A549 treated with dexamethasone at 1 μM for 4 hours (cell line): ENCODE measurements around the gene TRPV6. TPM values are rescaled to one million over a fixed set of nuclear protein-coding genes. Genes with fewer than 3 reads are reported as not detected.

Experiments
- total RNA-seq: library from RNA; stranded (reverse); fragments of 200-300 nt; extraction: Qiagen RNA extraction; gene quantifications from 5 replicates; pipeline ENCODE4 v1.2.3, GENCODE V29; 2022

Gene TRPV6
- not detected in 5 replicates for total RNA-seq

GRCh38 chr7:142885311-142886230 is at the start of gene TRPV6:
Gene TRPV6 (minus strand): TSS chr7:142885745.

GRCh38 chr7:142933624-142934023 is 48.1 kb upstream of the TRPV6 start, which contains the start of gene TRPV5:
Gene TRPV5 (minus strand): TSS chr7:142933746. CDS start chr7:142933459, 287 bp downstream.

GRCh38 chr7:142854372-142855113 is 31.0 kb downstream of the TRPV6 start, which contains the start of gene EPHB6:
Gene EPHB6 (plus strand): TSS chr7:142855076. CDS start chr7:142863228, 8,152 bp downstream.

Other genes starting within 250 kb of the TRPV6 start
- gene PRSS1, start 136.3 kb downstream of the TRPV6 start, total RNA-seq: not detected in 5 replicates
- not detected in 5 replicates for gene PRSS2, start 114.8 kb downstream of the TRPV6 start, total RNA-seq
- 0.20 to 0.84 TPM (median 0.77 TPM) in 5 replicates for gene EPHB6, start 30.7 kb downstream of the TRPV6 start, total RNA-seq
- not detected in 5 replicates for gene TRPV5, start 48.0 kb upstream of the TRPV6 start, total RNA-seq
- gene LLCFC1, start 53.7 kb upstream of the TRPV6 start, total RNA-seq: not detected in 5 replicates
- 0.05 TPM in 1 of 5 replicates, not detected in the others for gene KEL, start 76.6 kb upstream of the TRPV6 start, total RNA-seq
- not detected in 5 replicates for gene OR9A2, start 141.4 kb upstream of the TRPV6 start, total RNA-seq
- gene OR6V1, start 166.6 kb upstream of the TRPV6 start, total RNA-seq: not detected in 5 replicates
- 0.19 to 0.32 TPM (median 0.23 TPM) in 3 of 5 replicates, not detected in the others for gene PIP, start 246.3 kb upstream of the TRPV6 start, total RNA-seq